DMS114 treated with DMSO at 0.1 percent for 48 hours (cell line): Measurements from ENCODE around the gene CSPG4.

Experiments used
- DNase-seq: peaks from one replicate; lab custom pipeline; 2025; ENCODE audit not compliant: unreplicated experiment; lab: John Stamatoyannopoulos, UW

The CSPG4 gene

GRCh38 chr15:75651810-75652543 is 60.7 kb downstream of the CSPG4 start:
- DNase-seq, result no peak

GRCh38 chr15:75650908-75651809 is 61.5 kb downstream of the CSPG4 start:
- no peak for DNase-seq

GRCh38 chr15:75649848-75650247 is 62.8 kb downstream of the CSPG4 start:
- DNase-seq, result no peak

GRCh38 chr15:75649045-75649761 is 63.4 kb downstream of the CSPG4 start:
- no peak for DNase-seq

GRCh38 chr15:75648156-75649000 is 64.3 kb downstream of the CSPG4 start:
- DNase-seq, result no peak

GRCh38 chr15:75647370-75648155 is 65.1 kb downstream of the CSPG4 start, which contains the start of gene SNX33:
TSS of gene SNX33 (plus strand) at chr15:75647912. CDS start at chr15:75649103, 1,191 bp downstream.
- DNase-seq, result peak; percentile 61

GRCh38 chr15:75646944-75647364 is 65.7 kb downstream of the CSPG4 start:
- DNase-seq, result no peak

- DNase-seq, result no peak
These were observed 66.3 kb downstream of the CSPG4 start for GRCh38 chr15:75646112-75646943.

GRCh38 chr15:75644376-75644775 is 68.3 kb downstream of the CSPG4 start:
- DNase-seq, result no peak

GRCh38 chr15:75641603-75642002 is 71.0 kb downstream of the CSPG4 start:
- DNase-seq, result no peak

GRCh38 chr15:75641179-75641503 is 71.5 kb downstream of the CSPG4 start:
- no peak for DNase-seq

- DNase-seq, result peak; percentile 78
These were observed 72.0 kb downstream of the CSPG4 start for GRCh38 chr15:75640483-75641178.

GRCh38 chr15:75639709-75640482 is 72.8 kb downstream of the CSPG4 start, which contains the start of gene IMP3:
TSS of gene IMP3 (minus strand) at chr15:75640224. CDS start at chr15:75640168, 56 bp downstream.
- DNase-seq, result peak; percentile 99

GRCh38 chr15:75639191-75639708 is 73.4 kb downstream of the CSPG4 start:
- DNase-seq, result peak; percentile 33

GRCh38 chr15:75637245-75638009 is 75.2 kb downstream of the CSPG4 start:
- DNase-seq, result no peak

- no peak for DNase-seq
These were observed 76.6 kb downstream of the CSPG4 start for GRCh38 chr15:75636026-75636425.
